ELR (cell line): ENCODE results near the gene CGNL1.

Source experiments
- DNase-seq: peaks from one replicate; pipeline ENCODE4 v3.0.0-alpha.2; 2015; ENCODE audit warnings: low read depth

The CGNL1 gene

DNA sequence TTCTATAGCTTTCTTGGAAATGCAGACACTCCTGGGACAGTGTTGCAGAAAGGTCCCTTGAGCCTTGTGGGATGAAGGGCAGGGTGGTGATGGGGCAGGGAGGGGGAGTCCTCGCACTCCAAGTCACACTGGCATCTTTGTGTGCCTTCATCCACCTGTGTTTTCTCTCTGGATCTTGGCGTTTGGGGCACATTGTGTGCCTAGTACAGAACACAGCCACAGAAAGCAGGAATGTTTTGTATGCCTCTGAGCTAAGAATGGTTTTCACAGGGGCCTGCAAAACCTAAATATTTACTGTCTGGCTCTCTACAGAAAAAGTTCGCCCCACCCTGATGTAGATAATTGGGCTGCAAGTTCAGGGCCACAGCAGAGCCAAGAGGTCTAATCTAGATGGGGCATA, 221.1 kb downstream of the CGNL1 start:
- DNase-seq, result no peak

- DNase-seq, result no peak
Observed at GRCh38 chr15:57598346-57598745, 222.0 kb downstream of the CGNL1 start.

DNA sequence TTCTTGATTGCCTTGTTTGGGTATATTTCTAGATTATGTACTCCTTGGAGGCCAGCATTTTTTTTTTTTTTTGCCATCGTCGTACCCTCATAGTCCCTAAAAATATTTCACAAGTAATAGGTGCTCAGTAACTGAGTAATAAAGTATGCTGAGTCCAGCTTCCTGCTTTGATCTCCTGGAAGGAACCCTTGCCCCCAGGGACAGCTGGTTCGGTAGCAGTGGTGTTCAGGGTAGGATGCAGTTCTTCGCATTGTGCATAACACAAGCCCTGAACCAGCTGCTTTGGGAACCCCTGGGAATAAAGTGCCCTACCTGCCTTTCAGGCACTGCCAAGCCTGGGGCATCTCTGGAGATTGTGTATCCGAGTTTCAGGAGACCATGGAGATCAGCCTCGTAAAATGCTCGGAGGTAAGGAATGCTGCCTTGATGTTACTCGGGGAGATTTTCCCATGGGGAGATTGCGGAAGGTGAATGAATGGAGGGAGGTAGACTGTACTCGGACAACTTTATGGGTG, 223.0 kb downstream of the CGNL1 start:
- DNase-seq, result no peak

GRCh38 chr15:57600197-57600596, 223.9 kb downstream of the CGNL1 start:
- no peak for DNase-seq
